Stimulated activated CD8-positive, alpha-beta memory T cell treated with anti-CD3 and anti-CD28 coated beads, Interleukin-4, amount 100 ng/mL, for 4 hours (primary cell): Measurements from ENCODE around the gene ABCD3.

Experiments
- DNase-seq, 2 donors: peaks; one replicate each; pipeline ENCODE4 v3.0.0-alpha.2; 2020; ENCODE audit warnings: low read depth in 2 of 2, low spot score in 1 of 2

ABCD3 gene

GRCh38 chr1:94462606-94463005 is 44.4 kb downstream of the ABCD3 start:
- no peak for DNase-seq

GRCh38 chr1:94463056-94463764 is 45.0 kb downstream of the ABCD3 start:
- no peak for DNase-seq

- DNase-seq, result no peak
Observed at GRCh38 chr1:94463765-94464330, 45.7 kb downstream of the ABCD3 start.

GRCh38 chr1:94468708-94469107 is 50.5 kb downstream of the ABCD3 start:
- DNase-seq, result no peak

- DNase-seq, result no peak
Observed at GRCh38 chr1:94471271-94471670, 53.1 kb downstream of the ABCD3 start.

GRCh38 chr1:94475232-94475631 is 57.0 kb downstream of the ABCD3 start:
- no peak for DNase-seq

- no peak for DNase-seq
Observed at GRCh38 chr1:94479682-94480081, 61.5 kb downstream of the ABCD3 start.

GRCh38 chr1:94481473-94481933 is 63.3 kb downstream of the ABCD3 start:
- DNase-seq, result peak in 1 of 2 donors; percentile 1

- no peak for DNase-seq
Observed at GRCh38 chr1:94486990-94487389, 68.8 kb downstream of the ABCD3 start.

GRCh38 chr1:94490556-94490955 is 72.4 kb downstream of the ABCD3 start:
- no peak for DNase-seq

- DNase-seq, result no peak
Observed at GRCh38 chr1:94496076-94496755, 78.0 kb downstream of the ABCD3 start.

GRCh38 chr1:94501426-94501825 is 83.2 kb downstream of the ABCD3 start:
- DNase-seq, result no peak

GRCh38 chr1:94501935-94502334 is 83.7 kb downstream of the ABCD3 start:
- DNase-seq, result no peak

GRCh38 chr1:94503153-94503552 is 85.0 kb downstream of the ABCD3 start:
- no peak for DNase-seq

- DNase-seq, result no peak
Observed at GRCh38 chr1:94504601-94505000, 86.4 kb downstream of the ABCD3 start.

- no peak for DNase-seq
Observed at GRCh38 chr1:94512816-94513215, 94.6 kb downstream of the ABCD3 start.

GRCh38 chr1:94514095-94514727 is 96.0 kb downstream of the ABCD3 start:
- DNase-seq, result no peak

GRCh38 chr1:94515296-94515947 is 97.2 kb downstream of the ABCD3 start:
- no peak for DNase-seq

GRCh38 chr1:94519351-94519750 is 101.2 kb downstream of the ABCD3 start:
- DNase-seq, result no peak

GRCh38 chr1:94522304-94522703 is 104.1 kb downstream of the ABCD3 start:
- DNase-seq, result no peak

GRCh38 chr1:94524531-94524930 is 106.3 kb downstream of the ABCD3 start:
- DNase-seq, result no peak
